ENCODE measurements around the gene ASAH2B. TPM values are rescaled to one million over a fixed set of nuclear protein-coding genes. Genes with fewer than 3 reads are reported as not detected.
"Not testable (repeated sequence)": the region's sequence is repeated elsewhere in the genome, so short reads cannot be mapped to it uniquely, and the experiment has no call there.

The ASAH2B gene
- polyA plus RNA-seq, 1 donor (not counting 4 experiments of a cell fraction or from before 2014, with no cell fraction given): 10.3 TPM

GRCh38 chr10:50772042-50772441 lies 32.3 kb downstream of the ASAH2B start:
- FAIRE-seq; H3K79me2 ChIP-seq (ENCODE audit: control insufficient read depth, insufficient read depth, low read length); DNase-seq (ENCODE audit: low read depth, low spot score); H3K9me3 ChIP-seq (ENCODE audit: control insufficient read depth, low read depth, low read length); H3K4me1 ChIP-seq (ENCODE audit: control insufficient read depth, extremely low read depth, insufficient read depth, low read length); H3K9me1 ChIP-seq (ENCODE audit: control insufficient read depth, extremely low read depth, insufficient read depth, low read length); dilution Hi-C loops (cut with MboI; ENCODE audit: extremely low pct_ligation_motif_present, low sequenced_read_pairs); H3K27me3 ChIP-seq (ENCODE audit: control insufficient read depth, extremely low read depth, insufficient read depth, low read length); H3K27ac ChIP-seq (ENCODE audit: control insufficient read depth, insufficient read depth, low read length); H3K36me3 ChIP-seq (ENCODE audit: control insufficient read depth in 2 of 2, extremely low read depth in 1 of 2, insufficient read depth in 2 of 2, low read length in 2 of 2); H3K9ac ChIP-seq (ENCODE audit: control insufficient read depth, extremely low read depth, insufficient read depth, low read length); H4K20me1 ChIP-seq (ENCODE audit: control insufficient read depth, extremely low read depth, insufficient read depth, low read length); H3K4me2 ChIP-seq (ENCODE audit: control insufficient read depth, extremely low read depth, insufficient read depth, low read depth, low read length); H3K4me3 ChIP-seq (ENCODE audit: control insufficient read depth in 2 of 3, extremely low read depth in 1 of 3, insufficient read depth in 2 of 3, low read depth in 1 of 3, low read length in 3 of 3); H2AFZ ChIP-seq (ENCODE audit: control insufficient read depth, low read length): not testable (repeated sequence)

GRCh38 chr10:50774868-50775267 lies 35.1 kb downstream of the ASAH2B start:
- H2AFZ ChIP-seq (ENCODE audit: control insufficient read depth, low read length); H3K9ac ChIP-seq (ENCODE audit: control insufficient read depth, extremely low read depth, insufficient read depth, low read length); FAIRE-seq; H4K20me1 ChIP-seq (ENCODE audit: control insufficient read depth, extremely low read depth, insufficient read depth, low read length); H3K9me3 ChIP-seq (ENCODE audit: control insufficient read depth, low read depth, low read length); H3K4me1 ChIP-seq (ENCODE audit: control insufficient read depth, extremely low read depth, insufficient read depth, low read length); H3K4me2 ChIP-seq (ENCODE audit: control insufficient read depth, extremely low read depth, insufficient read depth, low read depth, low read length); DNase-seq (ENCODE audit: low read depth, low spot score); H3K9me1 ChIP-seq (ENCODE audit: control insufficient read depth, extremely low read depth, insufficient read depth, low read length); H3K36me3 ChIP-seq (ENCODE audit: control insufficient read depth in 2 of 2, extremely low read depth in 1 of 2, insufficient read depth in 2 of 2, low read length in 2 of 2); dilution Hi-C loops (cut with MboI; ENCODE audit: extremely low pct_ligation_motif_present, low sequenced_read_pairs); H3K27me3 ChIP-seq (ENCODE audit: control insufficient read depth, extremely low read depth, insufficient read depth, low read length); H3K27ac ChIP-seq (ENCODE audit: control insufficient read depth, insufficient read depth, low read length); H3K79me2 ChIP-seq (ENCODE audit: control insufficient read depth, insufficient read depth, low read length); H3K4me3 ChIP-seq (ENCODE audit: control insufficient read depth in 2 of 3, extremely low read depth in 1 of 3, insufficient read depth in 2 of 3, low read depth in 1 of 3, low read length in 3 of 3): not testable (repeated sequence)

- H3K9me1 ChIP-seq (ENCODE audit: control insufficient read depth, extremely low read depth, insufficient read depth, low read length); H3K9me3 ChIP-seq (ENCODE audit: control insufficient read depth, low read depth, low read length); H3K36me3 ChIP-seq (ENCODE audit: control insufficient read depth in 2 of 2, extremely low read depth in 1 of 2, insufficient read depth in 2 of 2, low read length in 2 of 2); H3K79me2 ChIP-seq (ENCODE audit: control insufficient read depth, insufficient read depth, low read length); H3K4me1 ChIP-seq (ENCODE audit: control insufficient read depth, extremely low read depth, insufficient read depth, low read length); FAIRE-seq; H3K4me3 ChIP-seq (ENCODE audit: control insufficient read depth in 2 of 3, extremely low read depth in 1 of 3, insufficient read depth in 2 of 3, low read depth in 1 of 3, low read length in 3 of 3); DNase-seq (ENCODE audit: low read depth, low spot score); H3K9ac ChIP-seq (ENCODE audit: control insufficient read depth, extremely low read depth, insufficient read depth, low read length); H2AFZ ChIP-seq (ENCODE audit: control insufficient read depth, low read length); H4K20me1 ChIP-seq (ENCODE audit: control insufficient read depth, extremely low read depth, insufficient read depth, low read length); H3K27ac ChIP-seq (ENCODE audit: control insufficient read depth, insufficient read depth, low read length); H3K27me3 ChIP-seq (ENCODE audit: control insufficient read depth, extremely low read depth, insufficient read depth, low read length); dilution Hi-C loops (cut with MboI; ENCODE audit: extremely low pct_ligation_motif_present, low sequenced_read_pairs); H3K4me2 ChIP-seq (ENCODE audit: control insufficient read depth, extremely low read depth, insufficient read depth, low read depth, low read length): not testable (repeated sequence)
Measured at GRCh38 chr10:50780036-50780435, 40.3 kb downstream of the ASAH2B start.

- dilution Hi-C loops (cut with MboI; ENCODE audit: extremely low pct_ligation_motif_present, low sequenced_read_pairs); H3K9me1 ChIP-seq (ENCODE audit: control insufficient read depth, extremely low read depth, insufficient read depth, low read length); FAIRE-seq; H3K4me1 ChIP-seq (ENCODE audit: control insufficient read depth, extremely low read depth, insufficient read depth, low read length); H3K4me2 ChIP-seq (ENCODE audit: control insufficient read depth, extremely low read depth, insufficient read depth, low read depth, low read length); H3K27me3 ChIP-seq (ENCODE audit: control insufficient read depth, extremely low read depth, insufficient read depth, low read length); H3K9me3 ChIP-seq (ENCODE audit: control insufficient read depth, low read depth, low read length); H3K79me2 ChIP-seq (ENCODE audit: control insufficient read depth, insufficient read depth, low read length); H4K20me1 ChIP-seq (ENCODE audit: control insufficient read depth, extremely low read depth, insufficient read depth, low read length); H2AFZ ChIP-seq (ENCODE audit: control insufficient read depth, low read length); H3K36me3 ChIP-seq (ENCODE audit: control insufficient read depth in 2 of 2, extremely low read depth in 1 of 2, insufficient read depth in 2 of 2, low read length in 2 of 2); H3K27ac ChIP-seq (ENCODE audit: control insufficient read depth, insufficient read depth, low read length); H3K9ac ChIP-seq (ENCODE audit: control insufficient read depth, extremely low read depth, insufficient read depth, low read length); DNase-seq (ENCODE audit: low read depth, low spot score); H3K4me3 ChIP-seq (ENCODE audit: control insufficient read depth in 2 of 3, extremely low read depth in 1 of 3, insufficient read depth in 2 of 3, low read depth in 1 of 3, low read length in 3 of 3): not testable (repeated sequence)
Measured at GRCh38 chr10:50782017-50782416, 42.3 kb downstream of the ASAH2B start.

- H4K20me1 ChIP-seq (ENCODE audit: control insufficient read depth, extremely low read depth, insufficient read depth, low read length); H3K9me3 ChIP-seq (ENCODE audit: control insufficient read depth, low read depth, low read length); DNase-seq (ENCODE audit: low read depth, low spot score); H3K27me3 ChIP-seq (ENCODE audit: control insufficient read depth, extremely low read depth, insufficient read depth, low read length); H3K36me3 ChIP-seq (ENCODE audit: control insufficient read depth in 2 of 2, extremely low read depth in 1 of 2, insufficient read depth in 2 of 2, low read length in 2 of 2); H3K79me2 ChIP-seq (ENCODE audit: control insufficient read depth, insufficient read depth, low read length); H3K9me1 ChIP-seq (ENCODE audit: control insufficient read depth, extremely low read depth, insufficient read depth, low read length); H2AFZ ChIP-seq (ENCODE audit: control insufficient read depth, low read length); H3K27ac ChIP-seq (ENCODE audit: control insufficient read depth, insufficient read depth, low read length); dilution Hi-C loops (cut with MboI; ENCODE audit: extremely low pct_ligation_motif_present, low sequenced_read_pairs); H3K4me3 ChIP-seq (ENCODE audit: control insufficient read depth in 2 of 3, extremely low read depth in 1 of 3, insufficient read depth in 2 of 3, low read depth in 1 of 3, low read length in 3 of 3); H3K4me2 ChIP-seq (ENCODE audit: control insufficient read depth, extremely low read depth, insufficient read depth, low read depth, low read length); H3K4me1 ChIP-seq (ENCODE audit: control insufficient read depth, extremely low read depth, insufficient read depth, low read length); FAIRE-seq; H3K9ac ChIP-seq (ENCODE audit: control insufficient read depth, extremely low read depth, insufficient read depth, low read length): not testable (repeated sequence)
Measured at GRCh38 chr10:50787962-50788361, 48.2 kb downstream of the ASAH2B start.

All from keratinocyte (primary cell).